Aorta (tissue), 5 donors: Measurements from ENCODE around the gene ZBED4. TPM values are rescaled to one million over a fixed set of nuclear protein-coding genes. Genes with fewer than 3 reads are reported as not detected.

ENCODE experiments used
- ATAC-seq: fragments of 200-7000 bp; cut with Tn5 transposase; one replicate; pipeline ENCODE4 v1.9.1; 2022; ENCODE audit warnings: moderate library complexity; ENCODE audit not compliant: low FRiP score
- DNase-seq, 2 donors: peaks; one replicate each; pipeline ENCODE4 v3.0.0-alpha.2; 2020
- H3K27ac ChIP-seq, 2 donors: one replicate each; pipeline ENCODE4 v1.5.1; 2013; ENCODE audit warnings: low read length in 2 of 2, mild to moderate bottlenecking in 2 of 2, moderate library complexity in 2 of 2, control low read depth in 1 of 2, inconsistent platforms in 1 of 2, low read depth in 1 of 2
- H3K27me3 ChIP-seq, 2 donors: one replicate each; pipeline ENCODE4 v1.6.1; 2013; ENCODE audit warnings: control low read depth in 1 of 2, low read length in 1 of 2, mild to moderate bottlenecking in 1 of 2, moderate library complexity in 1 of 2; ENCODE audit not compliant: insufficient read depth in 2 of 2, control insufficient read depth in 1 of 2
- H3K36me3 ChIP-seq, 2 donors: one replicate each; pipeline ENCODE4 v1.6.1; 2013; ENCODE audit warnings: control low read depth in 1 of 2, low read length in 1 of 2, mild to moderate bottlenecking in 1 of 2; ENCODE audit not compliant: insufficient read depth in 2 of 2, control insufficient read depth in 1 of 2
- H3K4me1 ChIP-seq, 2 donors: one replicate each; pipeline ENCODE4 v1.6.1; 2013; ENCODE audit warnings: low read length in 2 of 2, control low read depth in 1 of 2, mild to moderate bottlenecking in 1 of 2, moderate library complexity in 1 of 2; ENCODE audit not compliant: insufficient read depth in 2 of 2, control insufficient read depth in 1 of 2
- H3K4me3 ChIP-seq, 2 donors: one replicate each; pipeline ENCODE4 v1.5.1; 2013; ENCODE audit warnings: low read length in 2 of 2, control low read depth in 1 of 2, mild to moderate bottlenecking in 1 of 2
- H3K9me3 ChIP-seq: one replicate; pipeline ENCODE4 v1.6.1; 2013; ENCODE audit warnings: mild to moderate bottlenecking, low read length; ENCODE audit not compliant: control insufficient read depth
- WGBS, 2 donors: extraction: QIAGEN DNeasy Blood & Tissue Kit; methylation state at CpG; one replicate each; pipeline ENCODE4 v1.1.7; 2013; 5-methylcytosine and 5-hydroxymethylcytosine counted together
- intact Hi-C, 2 donors: fragments of 100-400 bp; cut with DNase I; formaldehyde crosslinking; loops; one replicate each; pipeline versions ENCODE4 v1.14.2 to v1.15.0; 2022
- polyA plus RNA-seq, 2 donors: library from polyadenylated mRNA; stranded (reverse); fragments of 200-250 nt; gene quantifications; one replicate each; pipeline ENCODE4 v1.2.3, GENCODE V29; 2013
- total RNA-seq, 2 donors: library from RNA; stranded (reverse); fragmentation: NEBNext Ultra II Directional; extraction: Animal tissue kit (Norgen Biotek cat#: 25700); gene quantifications; one replicate each; pipeline ENCODE4 v1.2.1, GENCODE V29; 2021
- donor health status: healthy with polysubstance abuse.
- donor health status: Bipolar disorder and iron deficiency.
- donor health status: DM: no; HTN: no; CAD: no.
- donor health status: DM: no; HTN: no; CAD: no.
- donor health status: DM: yes; HTN: yes; CAD: no.

The ZBED4 gene
- total and polyA plus RNA-seq, 4 donors, result 1.3 to 9.7 (median 5.3) TPM

GRCh38 chr22:49886346-49887063, 32.9 kb downstream of the ZBED4 start:
- no peaks in the 10 kb centered on the region for H3K36me3 ChIP-seq
- no peaks in the 10 kb centered on the region for H3K27me3 ChIP-seq
- WGBS, 2 donors, result 98% methylated on average over 41 of the region's 41 CpGs
- intact Hi-C loops, result no loop called here
- ATAC-seq (no peak), DNase-seq (no peak)
- peaks cover 4% of the 10 kb centered on the region for H3K9me3 ChIP-seq
- H3K27ac ChIP-seq, result no peak overlapping the region
- no peaks in the 10 kb centered on the region for H3K4me1 ChIP-seq
- no peak overlapping the region for H3K4me3 ChIP-seq

GRCh38 chr22:49887064-49887451, 33.4 kb downstream of the ZBED4 start:
- H3K27ac ChIP-seq, result no peak overlapping the region
- peaks cover 4% of the 10 kb centered on the region for H3K9me3 ChIP-seq
- no peaks in the 10 kb centered on the region for H3K4me1 ChIP-seq
- ATAC-seq (no peak), DNase-seq (no peak)
- no peaks in the 10 kb centered on the region for H3K36me3 ChIP-seq
- WGBS, 2 donors, result 92% methylated on average over 14 of the region's 14 CpGs
- no peaks in the 10 kb centered on the region for H3K27me3 ChIP-seq
- H3K4me3 ChIP-seq, result no peak overlapping the region
- intact Hi-C loops, result no loop called here

- H3K4me1 ChIP-seq, result no peaks in the 10 kb centered on the region
- ATAC-seq (no peak), DNase-seq (no peak)
- H3K9me3 ChIP-seq, result peaks cover 4% of the 10 kb centered on the region
- H3K36me3 ChIP-seq, result peaks cover 0 to 2% of the 10 kb centered on the region in 2 donors
- no peaks in the 10 kb centered on the region for H3K27me3 ChIP-seq
- 95 to 96% methylated on average over 9 of the region's 9 CpGs for WGBS, 2 donors
- intact Hi-C loops, result no loop called here
- no peak overlapping the region for H3K4me3 ChIP-seq
- H3K27ac ChIP-seq, result no peak overlapping the region
Measured at GRCh38 chr22:49887702-49888101, 34.1 kb downstream of the ZBED4 start.

- no peak overlapping the region for H3K4me3 ChIP-seq
- no peak for DNase-seq
- H3K4me1 ChIP-seq, result no peaks in the 10 kb centered on the region
- H3K9me3 ChIP-seq, result peaks cover 4% of the 10 kb centered on the region
- peaks cover 0 to 2% of the 10 kb centered on the region in 2 donors for H3K36me3 ChIP-seq
- H3K27ac ChIP-seq, result no peak overlapping the region
- H3K27me3 ChIP-seq, result no peaks in the 10 kb centered on the region
- WGBS, 2 donors, result 51 to 57% methylated on average over 5 of the region's 5 CpGs
- intact Hi-C loops, result no loop called here
- no peak for ATAC-seq
Measured at GRCh38 chr22:49889071-49889470, 35.4 kb downstream of the ZBED4 start.

GRCh38 chr22:49892226-49892899, 38.7 kb downstream of the ZBED4 start:
- Histone ChIP-seq H3K36me3 (peaks cover 0 to 2% of the 10 kb centered on the region in 2 donors), H3K27ac (no peak overlapping the region), H3K4me1 (no peaks in the 10 kb centered on the region), H3K27me3 (no peaks in the 10 kb centered on the region), H3K4me3 (no peak overlapping the region), H3K9me3 (peaks cover 4% of the 10 kb centered on the region)
- DNase-seq (peak in 1 of 2 donors; percentile 25), ATAC-seq (no peak)
- intact Hi-C loops, result no loop called here
- WGBS, 2 donors, result 94 to 96% methylated on average over 4 of the region's 4 CpGs

- intact Hi-C loops, result no loop called here
- Histone ChIP-seq H3K4me1 (no peaks in the 10 kb centered on the region), H3K9me3 (peaks cover 4% of the 10 kb centered on the region), H3K27me3 (no peaks in the 10 kb centered on the region), H3K4me3 (no peak overlapping the region), H3K27ac (no peak overlapping the region), H3K36me3 (peaks cover 0 to 2% of the 10 kb centered on the region in 2 donors)
- DNase-seq, result no peak
- ATAC-seq, result no peak
- 93 to 95% methylated on average over 4 of the region's 4 CpGs for WGBS, 2 donors
Measured at GRCh38 chr22:49893025-49893424, 39.4 kb downstream of the ZBED4 start.

GRCh38 chr22:49894322-49895054, 40.8 kb downstream of the ZBED4 start:
- DNase-seq, result peak in 1 of 2 donors; percentile 45
- H3K36me3 ChIP-seq, result peaks cover 0 to 2% of the 10 kb centered on the region in 2 donors
- H3K27me3 ChIP-seq, result no peaks in the 10 kb centered on the region
- ATAC-seq, result no peak
- 89 to 90% methylated on average over 8 of the region's 8 CpGs for WGBS, 2 donors
- H3K27ac ChIP-seq, result no peak overlapping the region
- H3K4me1 ChIP-seq, result no peaks in the 10 kb centered on the region
- intact Hi-C loops, result no loop called here
- H3K9me3 ChIP-seq, result peaks cover 1% of the 10 kb centered on the region
- no peak overlapping the region for H3K4me3 ChIP-seq

GRCh38 chr22:49896201-49896600, 42.6 kb downstream of the ZBED4 start:
- Histone ChIP-seq H3K36me3 (peaks cover 0 to 2% of the 10 kb centered on the region in 2 donors), H3K4me3 (no peak overlapping the region), H3K9me3 (peaks cover 1% of the 10 kb centered on the region), H3K27me3 (no peaks in the 10 kb centered on the region), H3K4me1 (no peaks in the 10 kb centered on the region), H3K27ac (no peak overlapping the region)
- no peak for ATAC-seq
- intact Hi-C loops, result no loop called here
- DNase-seq, result peak in 1 of 2 donors; percentile 39
- 91 to 95% methylated on average over 5 of the region's 5 CpGs for WGBS, 2 donors
